Stimulated activated naive CD8-positive, alpha-beta T cell treated with anti-CD3 and anti-CD28 coated beads, Interleukin-15, Interleukin-2, amounts not matched to agents 100 U/mL and 50 U/mL, for 24 hours (primary cell): ENCODE measurements around the gene VANGL2.

ENCODE experiments used
- ATAC-seq: fragments of 150-1000 bp; cut with Tn5 transposase; one replicate; pipeline ENCODE4 v1.10.0; 2021
- DNase-seq: peaks from one replicate; pipeline ENCODE4 v3.0.0; 2021

VANGL2 gene

DNA sequence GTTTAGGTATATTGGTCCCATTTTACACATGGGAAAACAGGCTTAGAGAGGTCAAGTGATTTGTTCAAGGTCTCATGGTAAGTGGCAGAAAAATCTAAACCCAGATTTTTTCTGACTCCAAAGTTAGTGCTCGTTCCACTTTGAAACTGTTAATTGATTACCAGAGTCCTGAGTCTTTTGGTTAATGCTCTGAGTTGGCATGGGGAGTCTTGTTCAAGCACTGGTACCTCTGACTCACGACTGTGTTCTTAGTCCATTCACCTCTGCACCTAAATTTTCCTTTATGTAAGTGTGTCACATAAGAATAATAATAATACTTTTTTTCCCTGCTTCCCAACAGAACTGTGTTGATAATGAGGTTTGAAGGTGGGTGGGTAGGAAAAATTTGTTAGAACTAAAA lies 59.3 kb downstream of the VANGL2 start:
- ATAC-seq = peak; percentile 70
- no peak for DNase-seq

DNA sequence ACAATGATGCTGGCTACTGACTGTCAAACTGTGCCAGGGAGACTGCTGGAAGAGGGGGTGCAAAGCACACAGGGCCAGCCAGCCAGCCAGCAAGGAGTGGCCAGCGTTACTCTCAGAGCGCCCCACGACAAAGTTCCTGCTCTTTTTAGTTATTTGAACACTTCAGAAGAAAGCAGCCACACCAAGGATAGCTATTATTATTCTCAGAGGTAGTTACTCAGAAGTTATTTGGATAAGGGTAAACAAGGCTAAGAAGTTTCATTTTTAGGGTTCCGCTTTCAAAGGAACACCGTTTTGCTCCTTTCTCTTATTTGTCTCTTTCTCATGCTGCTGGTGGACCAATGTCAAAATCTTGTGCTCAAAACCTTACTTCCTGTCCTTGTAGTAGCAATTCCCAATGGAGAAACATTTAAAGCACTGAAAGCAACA lies 59.9 kb downstream of the VANGL2 start:
- no peak for DNase-seq
- peak; percentile 57 for ATAC-seq

DNA sequence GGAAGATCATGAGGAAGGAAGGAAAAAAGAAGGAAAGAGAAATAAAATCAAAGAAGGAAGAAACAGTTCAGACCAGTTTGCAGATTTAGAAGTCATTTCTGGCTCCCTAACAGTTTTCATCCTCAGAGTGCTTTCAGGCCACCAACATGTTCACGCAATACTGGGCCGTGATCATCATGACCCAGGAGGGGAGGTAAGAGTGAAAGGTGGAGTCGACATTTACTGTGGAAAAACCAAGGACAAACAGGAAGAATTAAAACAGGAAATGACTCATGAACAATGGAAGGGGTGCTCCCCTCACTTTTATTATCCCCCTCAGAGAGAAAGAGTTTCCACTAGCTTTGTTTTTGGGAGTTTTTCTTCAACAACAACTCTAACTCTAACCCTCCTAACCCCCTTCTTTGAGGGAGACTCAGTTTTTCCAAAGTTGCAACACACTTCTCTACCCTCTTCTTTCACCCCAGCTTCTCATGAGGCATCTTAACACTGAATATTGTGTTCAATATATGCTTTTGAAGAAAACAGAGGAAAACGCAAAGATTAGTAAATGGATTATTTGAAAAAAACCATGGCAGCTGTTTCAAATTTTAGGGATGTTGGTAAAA lies 60.4 kb downstream of the VANGL2 start:
- DNase-seq = peak; percentile 66
- peak; percentile 76 for ATAC-seq

DNA sequence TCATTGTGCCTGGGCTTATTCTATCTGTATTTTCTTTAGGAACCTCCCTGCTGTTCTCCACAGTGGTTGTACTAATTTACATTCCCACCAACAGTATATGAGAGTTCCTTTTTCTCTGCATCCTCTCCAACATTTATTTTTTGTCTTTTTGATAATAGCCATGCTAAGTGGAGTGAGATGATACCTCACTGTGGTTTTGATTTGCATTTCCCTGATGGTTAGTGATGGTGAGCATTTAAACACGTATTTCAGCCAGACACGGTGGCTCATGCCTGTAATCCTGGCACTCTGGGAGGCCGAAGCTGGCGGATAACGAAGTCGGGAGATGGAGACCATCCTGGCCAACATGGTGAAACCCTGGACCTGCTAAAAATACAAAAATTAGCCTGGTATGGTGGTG lies 64.8 kb downstream of the VANGL2 start:
- DNase-seq = no peak
- ATAC-seq = no peak

DNA sequence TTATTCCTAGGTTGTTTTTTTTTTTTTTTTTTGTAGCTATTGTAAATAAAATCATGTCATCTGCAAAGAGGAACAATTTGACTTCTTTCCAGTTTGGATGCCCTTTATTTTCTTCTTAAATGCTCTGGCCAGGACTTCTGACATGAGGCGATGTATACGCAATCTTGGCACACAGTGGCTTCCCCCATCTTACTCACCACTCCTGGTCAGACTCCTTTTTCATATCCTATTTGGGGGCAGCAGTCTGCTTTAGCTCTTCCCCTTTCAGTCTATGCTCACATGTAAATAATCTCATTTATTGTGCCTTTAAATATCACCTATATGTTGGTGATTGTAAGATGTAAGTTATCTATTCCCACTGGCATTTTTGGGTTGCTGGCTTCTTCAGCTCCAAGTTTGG lies 66.6 kb downstream of the VANGL2 start:
- ATAC-seq = no peak
- DNase-seq = no peak

DNA sequence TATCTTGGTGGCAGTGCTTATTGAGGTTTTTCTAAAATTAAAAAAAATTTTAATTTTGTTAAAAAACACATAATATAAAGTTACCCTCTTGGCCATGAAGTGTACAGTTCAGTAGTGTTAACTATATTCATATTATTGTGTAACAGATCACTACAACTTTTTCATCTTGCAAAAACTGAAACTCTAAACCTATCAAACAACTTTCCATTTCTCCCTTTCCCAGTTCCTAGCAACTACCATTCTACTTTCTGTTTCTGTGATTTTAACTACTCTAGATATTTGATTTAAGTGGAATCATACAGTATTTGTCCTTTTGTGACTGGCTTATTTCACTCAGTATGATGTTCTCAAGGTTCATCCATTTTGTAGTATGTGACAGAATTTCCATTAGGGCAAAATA lies 67.2 kb downstream of the VANGL2 start:
- peak; percentile 15 for ATAC-seq
- no peak for DNase-seq

DNA sequence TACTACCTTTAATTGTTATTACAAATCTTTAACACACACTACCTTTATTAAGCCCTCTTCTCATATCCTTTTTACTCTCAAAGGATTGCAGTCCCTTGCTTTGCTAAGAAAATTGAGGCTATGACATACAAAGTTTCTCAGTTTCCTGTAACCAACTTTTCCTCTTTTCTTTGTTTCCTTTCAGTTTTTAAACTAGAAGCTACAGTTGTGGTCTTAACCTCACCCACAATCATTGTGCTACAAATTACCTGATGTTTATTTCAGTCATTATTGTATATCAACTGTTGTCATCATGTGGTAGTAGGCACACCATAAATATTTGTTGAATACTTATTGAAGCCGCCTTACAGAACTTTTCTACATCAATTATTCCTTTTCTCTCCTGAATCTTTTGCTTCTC lies 70.9 kb downstream of the VANGL2 start:
- ATAC-seq (no peak), DNase-seq (no peak)

DNA sequence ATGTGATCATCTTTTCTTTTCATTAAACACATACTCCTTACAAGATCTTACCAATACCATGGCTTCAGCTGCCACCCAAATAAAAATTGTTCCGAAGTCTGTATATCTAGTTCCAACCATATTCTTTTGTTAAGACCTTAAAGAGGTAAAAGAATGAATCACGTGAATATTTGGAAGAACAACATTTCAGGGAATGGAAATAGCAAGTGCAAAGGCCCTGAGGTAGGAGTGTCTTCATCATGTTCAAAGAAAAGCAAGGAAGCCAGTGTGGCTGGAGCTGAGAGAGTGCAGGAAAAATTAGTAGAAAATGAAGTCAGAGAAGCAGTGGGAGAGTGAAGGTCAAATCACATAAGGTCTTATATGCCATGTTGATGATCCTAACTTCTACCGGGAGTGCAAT lies 71.7 kb downstream of the VANGL2 start:
- DNase-seq = no peak

DNA sequence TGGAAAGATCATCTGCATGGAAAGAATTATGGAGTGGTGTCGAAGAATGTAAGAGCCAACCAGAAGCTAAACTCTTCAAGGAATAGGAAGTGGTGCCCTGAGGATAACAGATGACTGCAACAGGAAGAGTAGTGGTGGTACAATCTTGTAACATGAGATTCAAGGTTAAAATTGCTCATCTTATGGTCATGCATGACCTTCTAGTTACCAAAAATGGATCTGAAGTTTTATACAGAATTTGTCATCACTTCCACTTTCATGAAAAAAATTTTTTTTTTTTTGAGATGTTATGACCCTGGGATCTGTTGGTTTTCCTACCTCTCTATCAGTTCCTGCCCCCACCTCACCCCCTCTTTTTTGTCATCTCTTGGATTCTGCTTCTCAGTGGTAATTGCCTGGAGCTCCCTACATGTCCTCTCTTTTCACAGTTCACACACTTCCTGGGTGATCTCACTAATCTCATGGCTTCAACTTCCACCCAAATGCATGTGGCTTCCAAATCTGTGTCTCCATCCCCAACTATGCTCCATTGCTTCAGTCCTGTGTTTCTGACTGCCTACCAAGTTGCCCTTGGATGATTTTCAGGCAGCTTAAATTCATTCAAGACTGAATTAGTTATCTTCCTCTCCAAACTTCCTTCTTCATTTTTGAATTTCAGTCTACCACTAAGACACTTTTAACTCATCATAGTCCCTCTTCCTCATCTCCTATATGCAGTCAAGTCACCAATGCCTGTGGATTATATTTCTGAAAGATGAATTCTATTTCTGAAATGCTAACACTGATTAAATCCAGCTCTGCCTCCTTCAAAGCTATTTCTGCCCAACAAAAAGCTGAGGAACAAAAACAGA lies 74.3 kb downstream of the VANGL2 start:
- ATAC-seq (peak; percentile 96), DNase-seq (no peak)

More for the DNA sequence above, 71.7 kb downstream of the VANGL2 start:
- ATAC-seq = no peak
